Suprapubic skin (tissue), 4 donors: ENCODE results near the gene PHTF2.

Source experiments
- CTCF ChIP-seq, 2 donors: fragments of 200-600 bp in 1 of 2; fragments of 450-650 bp in 1 of 2; sonication (generic) in 1 of 2; IDR thresholded peaks; one replicate each; pipeline ENCODE4 v1.5.1; 2016 to 2019; ENCODE audit warnings: antibody characterized with exemption in 2 of 2, mild to moderate bottlenecking in 1 of 2, moderate library complexity in 1 of 2
- EP300 ChIP-seq: sonication (generic); formaldehyde crosslinking; IDR thresholded peaks from one replicate; pipeline ENCODE4 v1.6.1; 2017; ENCODE audit warnings: antibody characterized with exemption
- POLR2A ChIP-seq, 2 donors: fragments of 450-650 bp; IDR thresholded peaks; one replicate each; pipeline ENCODE4 v1.6.1; 2017; ENCODE audit warnings: antibody characterized with exemption in 2 of 2, mild to moderate bottlenecking in 2 of 2, moderate library complexity in 2 of 2
- POLR2AphosphoS5 ChIP-seq, 3 donors: sonication (generic); formaldehyde crosslinking; IDR thresholded peaks; one replicate each; pipeline ENCODE4 v1.6.1; 2017; ENCODE audit warnings: antibody characterized with exemption in 3 of 3

DNA sequence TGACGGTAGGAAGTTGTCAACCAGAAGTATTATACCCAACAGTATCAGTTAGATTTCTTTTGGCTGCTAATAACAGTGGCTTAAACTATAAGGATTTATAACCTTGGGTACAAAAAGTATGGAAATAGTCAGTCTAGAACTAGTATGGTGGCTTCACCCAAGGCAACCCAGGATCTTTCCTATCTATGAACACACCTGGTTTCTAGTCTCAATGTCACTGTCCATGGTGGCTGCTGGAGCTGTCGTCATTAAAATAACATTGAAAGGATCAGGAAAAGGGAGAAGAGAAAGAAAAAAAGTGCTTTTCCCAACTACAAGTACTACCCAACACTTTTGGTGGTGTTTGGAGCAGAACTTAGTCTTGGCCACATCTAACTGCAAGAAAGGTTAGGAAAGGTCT, 27.7 kb downstream of the PHTF2 start:
- no peak for TF ChIP-seq CTCF (IDR thresholded peaks at IDR 0.05)
- TF ChIP-seq EP300: no peak
- TF ChIP-seq POLR2A (IDR thresholded peaks at IDR 0.05): no peak
- no peak for TF ChIP-seq POLR2AphosphoS5 (IDR thresholded peaks at IDR 0.05)
